SJSA1 (cell line): ENCODE results near the gene ORM1. TPM values are rescaled to one million over a fixed set of nuclear protein-coding genes. Genes with fewer than 3 reads are reported as not detected.

Experiments used
- DNase-seq, 2 experiments: peaks; one replicate each; pipeline ENCODE4 v3.0.0-alpha.2; 2015 to 2020; ENCODE audit warnings: low spot score in 2 of 2, low read depth in 1 of 2
- H3K27ac ChIP-seq: fragments of 250-450 bp; sonication (Bioruptor Pico); 2 replicates; pipeline ENCODE4 v1.5.1; 2020; ENCODE audit warnings: mild to moderate bottlenecking, moderate library complexity
- H3K27me3 ChIP-seq: fragments of 250-450 bp; sonication (Bioruptor Pico); replicated peaks from 2 replicates; pipeline ENCODE4 v1.5.1; 2020; ENCODE audit warnings: mild to moderate bottlenecking, moderate library complexity
- H3K36me3 ChIP-seq: fragments of 250-450 bp; sonication (Bioruptor Pico); 2 replicates; pipeline ENCODE4 v1.5.1; 2020; ENCODE audit warnings: mild to moderate bottlenecking
- H3K4me1 ChIP-seq: fragments of 250-450 bp; sonication (Bioruptor Pico); replicated peaks from 2 replicates; pipeline ENCODE4 v1.6.1; 2021; ENCODE audit warnings: mild to moderate bottlenecking
- H3K4me3 ChIP-seq: fragments of 250-450 bp; sonication (Bioruptor Pico); 2 replicates; pipeline ENCODE4 v1.5.1; 2020; ENCODE audit warnings: mild to moderate bottlenecking
- H3K9me3 ChIP-seq: fragments of 250-450 bp; sonication (Bioruptor Pico); replicated peaks from 2 replicates; pipeline ENCODE4 v1.5.1; 2020; ENCODE audit warnings: mild to moderate bottlenecking
- total RNA-seq: library from RNA; depleted of rRNA; stranded (reverse); fragments of >200 nt; shearing (Covaris generic); gene quantifications from 2 replicates; pipeline ENCODE4 v1.2.3, GENCODE V29; 2014

ORM1 gene
- total RNA-seq, 1 experiment from 2014 or later: not detected

DNA sequence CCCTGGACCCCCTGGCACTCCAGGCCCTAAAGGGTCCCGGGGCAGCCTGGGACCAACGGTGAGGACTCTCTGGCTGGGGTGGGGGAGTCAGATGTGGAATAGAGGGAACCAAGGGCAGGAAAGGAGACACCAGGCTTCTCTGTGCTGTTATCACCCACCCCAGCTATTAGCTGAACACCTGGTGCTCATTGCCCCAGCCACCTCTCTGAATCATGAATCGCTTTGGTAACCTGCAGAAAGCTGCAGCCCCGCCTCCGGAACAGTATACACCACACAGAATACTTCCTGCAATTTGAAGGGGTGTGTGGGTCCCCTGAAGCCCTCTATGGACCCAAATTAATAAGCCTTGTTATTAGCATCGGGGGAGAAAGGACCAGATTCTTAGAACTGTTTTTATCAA, 40.4 kb upstream of the ORM1 start:
- no peak overlapping the region for H3K4me3 ChIP-seq
- no peak overlapping the region for H3K27ac ChIP-seq
- no peaks in the 10 kb centered on the region for H3K27me3 ChIP-seq
- H3K4me1 ChIP-seq: peaks cover 59% of the 10 kb centered on the region
- peak in 1 of 2 experiments; percentile 21 for DNase-seq
- H3K9me3 ChIP-seq: no peaks in the 10 kb centered on the region
- peaks cover 5% of the 10 kb centered on the region; the same call in 1 of the 2 replicates for H3K36me3 ChIP-seq

DNA sequence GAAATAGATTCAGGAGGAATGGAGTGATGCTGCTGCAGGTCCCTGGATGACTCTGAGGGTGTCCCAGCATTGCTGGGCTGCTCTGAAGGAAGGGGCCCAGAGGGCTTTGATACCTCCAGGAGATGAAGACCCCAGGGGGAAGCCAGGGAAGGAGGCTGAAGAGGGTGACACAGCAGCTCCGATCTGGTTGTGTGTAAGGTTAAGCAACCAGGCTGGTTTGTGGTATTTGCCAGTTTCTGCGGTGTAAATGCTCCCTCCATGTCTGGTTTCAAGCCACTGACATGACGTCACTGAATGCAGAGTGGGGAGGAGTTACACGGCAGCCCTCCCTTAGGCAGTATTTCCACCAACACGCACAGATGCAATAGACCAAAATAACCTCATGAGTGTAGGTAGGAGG, 40.0 kb upstream of the ORM1 start:
- H3K27me3 ChIP-seq: no peaks in the 10 kb centered on the region
- H3K4me3 ChIP-seq: no peak overlapping the region
- H3K9me3 ChIP-seq: no peaks in the 10 kb centered on the region
- peak in 1 of 2 experiments; percentile 50 for DNase-seq
- H3K36me3 ChIP-seq: peaks cover 5% of the 10 kb centered on the region; the same call in 1 of the 2 replicates
- no peak overlapping the region for H3K27ac ChIP-seq
- peaks cover 59% of the 10 kb centered on the region for H3K4me1 ChIP-seq

DNA sequence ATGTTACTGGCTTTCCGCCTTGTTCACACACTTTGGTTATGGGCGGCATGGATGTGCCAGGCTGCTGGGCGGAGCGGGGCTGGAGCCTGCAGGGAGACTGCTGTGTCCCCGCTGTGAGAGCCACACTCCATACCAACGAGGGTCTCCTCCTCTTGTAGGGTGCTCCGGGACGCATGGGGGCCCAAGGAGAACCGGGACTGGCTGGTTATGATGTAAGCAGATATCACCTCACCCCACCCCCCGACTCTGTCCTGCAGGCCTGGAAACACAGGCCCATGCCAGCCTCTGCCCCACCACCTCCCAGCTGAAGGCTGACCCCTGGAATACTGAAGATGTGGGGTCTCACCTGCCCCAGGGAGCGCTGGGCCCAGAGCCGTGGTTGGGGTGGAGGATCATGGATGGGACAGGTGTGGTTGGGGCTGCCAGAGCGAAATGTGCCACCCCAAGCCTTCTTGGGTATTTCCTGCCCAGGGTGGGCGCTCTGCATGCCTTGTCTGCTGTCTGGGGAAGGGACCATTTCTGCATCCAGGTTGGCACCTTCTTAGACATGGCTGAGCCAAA, 39.3 kb upstream of the ORM1 start:
- DNase-seq: peak in 1 of 2 experiments; percentile 33
- Histone ChIP-seq H3K27ac (no peak overlapping the region), H3K9me3 (no peaks in the 10 kb centered on the region), H3K27me3 (no peaks in the 10 kb centered on the region), H3K4me1 (peaks cover 59% of the 10 kb centered on the region), H3K36me3 (peaks cover 5% of the 10 kb centered on the region; the same call in 1 of the 2 replicates), H3K4me3 (no peak overlapping the region)

DNA sequence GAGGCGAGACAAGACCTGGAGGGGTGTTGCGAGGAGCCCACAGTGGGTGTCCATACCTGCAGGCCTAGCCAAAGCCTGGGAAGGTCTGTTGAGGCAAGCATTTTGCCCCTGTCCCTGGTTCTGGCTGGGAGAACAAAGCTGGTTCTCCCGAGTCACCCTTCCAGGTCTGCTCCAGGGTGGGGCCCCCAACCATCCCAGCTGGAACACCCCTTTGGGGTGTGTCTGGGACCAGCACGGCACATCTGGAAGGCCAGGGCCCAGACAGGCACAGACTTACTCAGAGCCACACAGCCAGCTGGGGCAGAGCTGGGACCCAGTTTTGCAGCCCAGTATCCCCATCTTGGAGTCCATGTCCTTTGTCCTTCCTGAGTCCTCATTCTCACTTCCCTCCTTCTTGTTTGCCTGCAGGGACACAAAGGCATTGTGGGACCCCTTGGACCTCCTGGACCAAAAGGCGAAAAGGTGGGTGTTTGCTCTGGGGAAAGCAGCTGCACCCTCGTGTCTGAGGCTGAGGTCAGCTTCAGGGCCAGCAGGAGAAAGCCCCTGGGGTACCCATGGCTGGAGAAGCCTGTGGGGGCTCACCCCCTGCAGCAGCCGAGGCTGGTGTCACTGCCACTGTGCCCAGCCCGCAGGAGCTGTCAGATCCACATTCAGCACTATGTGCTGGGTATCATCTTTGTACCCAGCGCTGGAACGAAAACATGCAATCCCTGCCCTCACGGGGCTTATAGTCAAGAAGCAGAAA, 38.4 kb upstream of the ORM1 start:
- Histone ChIP-seq H3K9me3 (no peaks in the 10 kb centered on the region), H3K27ac (peak overlapping the region; percentile 61; the same call in 1 of the 2 replicates), H3K4me3 (no peak overlapping the region), H3K27me3 (no peaks in the 10 kb centered on the region), H3K36me3 (peaks cover 5% of the 10 kb centered on the region; the same call in 1 of the 2 replicates), H3K4me1 (peaks cover 52% of the 10 kb centered on the region)
- peak in 1 of 2 experiments; percentile 30 for DNase-seq

DNA sequence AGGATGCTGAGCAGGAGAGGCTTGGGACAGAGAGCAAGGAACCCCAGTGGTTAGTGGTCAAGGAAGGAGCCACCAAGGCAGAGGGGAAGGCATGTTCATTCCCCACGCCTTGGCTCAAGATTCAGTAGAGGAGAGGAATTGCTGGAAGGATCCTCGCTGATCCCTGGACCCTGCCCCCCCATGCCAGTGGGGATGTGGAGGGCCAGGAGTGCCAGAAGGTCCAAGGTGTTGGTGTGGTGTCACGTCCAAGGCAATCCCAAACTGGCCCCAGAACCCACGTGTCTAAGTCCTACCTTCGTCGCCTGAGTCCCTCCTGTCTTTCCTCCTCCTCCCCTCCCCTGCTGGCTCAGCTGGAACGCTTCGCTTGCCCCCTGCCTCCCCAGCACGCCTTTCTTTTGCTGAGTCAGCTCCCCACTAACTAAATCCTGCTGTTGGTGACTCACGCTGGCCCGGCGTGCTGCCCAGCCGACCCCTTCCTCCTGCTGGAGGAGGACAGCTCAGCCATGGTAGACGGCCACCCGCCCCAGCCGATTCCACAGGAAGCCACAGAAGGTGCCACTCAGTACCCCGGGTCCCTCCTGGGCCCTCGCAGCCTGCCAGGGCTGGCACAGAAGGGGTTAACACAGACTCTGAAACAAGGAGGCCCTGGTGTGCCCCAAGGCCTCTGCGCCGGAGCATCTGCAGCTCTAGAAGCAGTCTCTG, 37.6 kb upstream of the ORM1 start:
- H3K9me3 ChIP-seq: no peaks in the 10 kb centered on the region
- peaks cover 50% of the 10 kb centered on the region for H3K4me1 ChIP-seq
- DNase-seq: peak; percentile 93
- peaks cover 5% of the 10 kb centered on the region; the same call in 1 of the 2 replicates for H3K36me3 ChIP-seq
- H3K27ac ChIP-seq: peak overlapping the region; percentile 61
- no peaks in the 10 kb centered on the region for H3K27me3 ChIP-seq
- H3K4me3 ChIP-seq: no peak overlapping the region

DNA sequence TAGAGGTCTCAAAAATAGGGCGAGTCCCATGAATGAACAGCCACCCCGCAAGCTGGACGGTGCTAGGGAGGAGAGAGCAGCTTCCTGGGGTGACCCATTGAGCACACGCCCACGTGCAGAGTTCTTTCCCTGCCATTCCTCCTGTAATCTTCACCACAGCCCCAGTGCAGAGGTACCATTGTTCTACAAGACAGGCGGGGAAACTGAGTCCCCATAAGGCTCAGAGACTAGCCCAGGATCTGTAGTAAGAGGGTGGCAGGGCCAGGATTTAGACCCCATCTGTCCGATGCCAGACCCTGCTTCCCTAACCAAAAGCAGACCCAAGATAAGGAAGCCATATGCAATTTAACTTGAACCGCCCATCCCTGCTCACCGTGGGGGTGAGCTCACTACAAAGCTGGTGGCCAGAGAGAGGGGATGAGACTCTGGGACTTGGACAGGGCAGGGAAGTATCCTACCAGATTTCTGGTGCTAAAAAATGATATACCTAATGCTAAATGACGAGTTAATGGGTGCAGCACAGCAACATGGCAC, 36.7 kb upstream of the ORM1 start:
- no peak overlapping the region for H3K27ac ChIP-seq

DNA sequence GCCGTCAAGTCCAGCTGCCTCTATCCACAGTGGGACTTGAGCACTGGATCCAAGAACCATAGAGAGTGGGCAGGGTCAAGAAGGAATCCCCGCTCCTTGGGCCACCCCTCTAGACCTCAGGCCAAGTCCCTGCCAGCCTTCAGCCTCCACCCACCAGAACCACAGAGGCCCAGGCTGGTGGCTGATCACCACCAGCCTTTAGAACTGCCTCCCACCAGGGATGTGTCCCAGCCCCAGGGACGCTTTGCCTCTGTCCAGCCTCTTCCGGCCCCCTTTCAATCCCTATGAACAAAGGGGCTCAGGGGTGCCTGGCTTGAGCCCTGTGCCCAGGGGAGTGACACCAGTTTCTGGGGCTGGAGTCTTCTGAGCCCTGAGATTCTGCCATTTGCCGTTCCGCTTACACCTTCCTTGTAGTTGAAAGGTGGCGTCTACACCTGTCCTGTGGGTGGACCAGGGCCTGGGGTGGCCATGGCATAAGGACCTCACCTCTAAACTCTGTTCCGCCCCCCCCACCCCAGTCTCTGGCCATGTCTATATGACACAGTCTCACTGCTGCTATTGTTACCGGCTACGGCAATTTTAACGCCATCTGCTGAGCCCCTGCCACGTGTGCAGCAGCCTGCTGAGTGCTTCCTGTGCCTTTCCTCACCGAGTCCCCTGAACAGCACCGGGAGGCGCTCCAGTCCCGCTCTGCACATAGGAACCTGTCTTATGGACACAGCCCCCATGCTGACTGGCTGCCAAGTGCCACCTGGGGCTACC, 35.7 kb upstream of the ORM1 start:
- Histone ChIP-seq H3K36me3 (peaks cover 12% of the 10 kb centered on the region), H3K27ac (peak overlapping the region; percentile 79), H3K9me3 (no peaks in the 10 kb centered on the region), H3K4me1 (peaks cover 45% of the 10 kb centered on the region), H3K27me3 (no peaks in the 10 kb centered on the region), H3K4me3 (no peak overlapping the region)
- DNase-seq: peak in 1 of 2 experiments; percentile 38

More for the DNA sequence above, 36.7 kb upstream of the ORM1 start:
- Histone ChIP-seq H3K36me3 (peaks cover 8% of the 10 kb centered on the region), H3K9me3 (no peaks in the 10 kb centered on the region), H3K4me1 (peaks cover 48% of the 10 kb centered on the region), H3K27me3 (no peaks in the 10 kb centered on the region), H3K4me3 (no peak overlapping the region)
- DNase-seq: peak in 1 of 2 experiments; percentile 25

DNA sequence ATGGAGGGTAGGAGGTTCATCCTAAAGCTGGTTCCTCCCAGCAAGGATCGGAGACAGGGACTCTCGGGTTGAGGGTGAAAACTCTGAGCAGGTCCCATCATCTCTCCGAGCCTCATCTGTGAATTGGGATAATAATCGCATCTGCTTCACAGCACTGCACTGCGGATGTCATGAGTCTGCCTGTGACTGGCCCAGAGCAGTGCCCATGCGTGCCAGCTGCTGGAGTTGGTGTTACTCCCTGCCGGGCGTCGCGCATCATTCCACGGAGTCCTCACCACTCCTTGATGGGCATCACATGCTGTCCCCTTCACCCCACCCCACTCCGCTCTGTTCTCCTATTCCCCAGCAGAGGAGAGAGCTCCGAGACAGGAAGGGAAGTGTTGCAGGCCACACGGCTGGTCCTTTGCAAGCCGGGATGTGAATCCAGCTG, 35.1 kb upstream of the ORM1 start:
- no peak for DNase-seq
- Histone ChIP-seq H3K36me3 (peaks cover 18% of the 10 kb centered on the region), H3K4me1 (peaks cover 43% of the 10 kb centered on the region), H3K4me3 (no peak overlapping the region), H3K27me3 (no peaks in the 10 kb centered on the region), H3K27ac (peak overlapping the region; percentile 79), H3K9me3 (no peaks in the 10 kb centered on the region)

DNA sequence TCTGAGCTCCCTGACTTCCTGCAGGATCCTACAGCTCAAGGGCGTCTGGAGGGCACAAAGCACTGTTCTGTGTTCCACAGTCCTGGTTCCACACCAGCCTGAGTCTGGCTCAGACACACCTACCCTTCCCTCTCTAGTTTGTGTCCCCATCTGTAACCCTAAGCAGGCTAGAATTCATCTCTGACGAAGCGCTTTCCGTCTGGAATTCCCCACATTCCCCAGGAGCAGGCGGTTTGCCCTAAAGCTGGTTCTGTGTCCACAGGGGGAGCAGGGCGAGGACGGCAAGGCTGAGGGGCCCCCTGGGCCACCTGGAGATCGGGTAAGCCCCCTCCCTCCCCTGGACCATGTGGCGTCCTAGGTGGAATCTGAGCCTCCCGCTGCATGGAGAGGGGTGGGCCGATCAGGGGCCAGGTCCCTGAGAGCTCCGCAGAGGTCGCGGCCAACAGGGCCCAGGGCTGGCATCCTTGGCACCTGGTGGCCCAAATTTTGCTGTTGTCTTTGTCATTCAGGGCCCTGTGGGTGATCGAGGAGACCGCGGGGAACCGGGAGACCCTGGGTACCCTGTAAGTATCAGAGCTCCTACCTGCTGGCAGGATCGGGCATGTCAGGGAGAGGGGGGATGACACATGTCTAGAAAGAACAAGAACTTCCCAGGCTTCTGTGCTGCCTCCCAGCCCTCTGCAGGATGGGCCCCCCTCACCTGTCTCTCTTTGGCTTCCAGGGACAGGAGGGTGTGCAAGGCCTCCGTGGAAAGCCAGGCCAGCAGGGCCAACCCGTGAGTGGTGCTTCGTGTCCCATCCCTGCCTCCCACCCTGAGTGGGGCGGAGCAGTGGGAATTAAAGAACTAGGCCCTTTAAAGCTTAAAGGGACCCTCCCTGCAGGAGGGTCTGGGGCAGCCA, 34.5 kb upstream of the ORM1 start:
- peaks cover 41% of the 10 kb centered on the region for H3K4me1 ChIP-seq
- no peak overlapping the region for H3K4me3 ChIP-seq
- peaks cover 18% of the 10 kb centered on the region for H3K36me3 ChIP-seq
- H3K9me3 ChIP-seq: no peaks in the 10 kb centered on the region
- DNase-seq: peak; percentile 83 to 84
- peak overlapping the region; percentile 79 for H3K27ac ChIP-seq
- H3K27me3 ChIP-seq: no peaks in the 10 kb centered on the region

DNA sequence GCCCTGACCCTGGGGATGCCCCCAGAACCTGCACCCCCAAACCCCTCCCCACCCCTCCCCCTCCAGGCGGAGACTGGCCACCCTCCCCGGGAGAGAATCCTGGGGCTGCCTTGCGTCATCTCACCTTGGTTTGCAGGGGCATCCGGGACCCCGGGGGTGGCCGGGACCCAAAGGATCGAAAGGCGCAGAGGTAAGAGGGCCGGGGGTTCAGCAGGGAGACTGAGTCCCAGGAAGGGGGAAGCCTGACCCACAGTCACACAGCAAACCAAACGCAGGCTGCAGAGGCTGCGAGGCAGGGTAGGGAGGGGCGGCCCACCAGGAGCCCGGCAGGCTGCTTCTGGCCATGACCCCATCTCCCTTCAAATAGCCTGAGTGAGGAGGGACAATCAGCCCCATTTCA, 33.8 kb upstream of the ORM1 start:
- no peak overlapping the region for H3K4me3 ChIP-seq
- peaks cover 21% of the 10 kb centered on the region for H3K36me3 ChIP-seq
- peaks cover 41% of the 10 kb centered on the region for H3K4me1 ChIP-seq
- DNase-seq: peak in 1 of 2 experiments; percentile 35
- H3K9me3 ChIP-seq: no peaks in the 10 kb centered on the region
- no peaks in the 10 kb centered on the region for H3K27me3 ChIP-seq
- H3K27ac ChIP-seq: no peak overlapping the region

DNA sequence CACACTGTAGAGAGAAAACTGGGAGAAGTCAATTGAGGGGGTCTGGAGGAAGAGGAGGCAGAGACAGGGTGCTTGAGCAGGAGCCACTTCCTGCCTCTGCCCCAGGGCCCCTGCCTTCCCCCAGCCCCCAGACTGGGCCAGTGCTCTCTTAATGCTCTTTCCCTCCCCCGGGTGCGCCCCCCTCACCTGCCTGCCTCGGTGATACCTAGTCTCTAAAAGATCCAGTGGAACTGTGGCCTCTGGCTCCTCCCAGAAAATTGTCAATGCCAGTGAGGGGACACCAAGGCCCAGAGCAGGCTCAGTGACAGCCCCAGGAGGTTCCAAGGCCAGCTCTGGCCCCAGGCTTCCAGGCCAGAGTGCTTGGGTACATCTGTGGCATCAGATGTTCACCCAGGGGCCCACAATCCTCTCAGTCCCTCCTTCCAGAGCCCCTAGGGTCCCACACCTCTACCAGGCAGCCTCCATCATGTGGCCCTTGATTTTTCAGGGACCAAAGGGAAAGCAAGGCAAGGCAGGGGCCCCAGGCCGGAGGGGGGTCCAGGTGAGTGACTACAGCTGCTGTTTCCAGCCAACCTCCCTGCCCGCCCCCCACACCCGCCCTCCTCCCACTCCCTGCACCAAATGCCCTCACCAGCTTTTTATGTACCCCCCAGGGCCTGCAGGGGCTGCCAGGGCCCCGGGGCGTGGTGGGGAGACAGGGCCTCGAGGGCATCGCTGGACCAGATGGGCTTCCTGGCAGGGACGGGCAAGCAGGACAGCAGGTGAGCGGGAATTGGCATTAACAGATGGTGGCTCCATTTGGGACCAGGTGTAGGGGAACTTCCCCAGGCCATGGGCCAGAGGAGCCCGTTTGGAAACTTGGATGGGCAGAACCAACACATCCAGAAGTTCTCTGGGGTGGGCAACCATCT, 33.1 kb upstream of the ORM1 start:
- Histone ChIP-seq H3K4me1 (peaks cover 39% of the 10 kb centered on the region), H3K27me3 (no peaks in the 10 kb centered on the region)

More for the DNA sequence above, 33.1 kb upstream of the ORM1 start:
- H3K27ac ChIP-seq: no peak overlapping the region
- 0 out of 2 replicates have a peak, but pooled peaks cover 3% of the 10 kb centered on the region for H3K9me3 ChIP-seq
- DNase-seq: peak in 1 of 2 experiments; percentile 36
- peaks cover 26% of the 10 kb centered on the region for H3K36me3 ChIP-seq
- no peak overlapping the region for H3K4me3 ChIP-seq
